Left lobe of liver (tissue), 2 donors: ENCODE results near the gene RSPRY1. TPM values are rescaled to one million over a fixed set of nuclear protein-coding genes. Genes with fewer than 3 reads are reported as not detected.

ENCODE experiments used
- ATAC-seq: fragments of 200-7000 bp; cut with Tn5 transposase; one replicate; pipeline ENCODE4 v1.9.1; 2020; ENCODE audit warnings: mild to moderate bottlenecking, moderate library complexity
- DNase-seq: peaks from one replicate; pipeline ENCODE4 v3.0.0-alpha.2; 2020; ENCODE audit warnings: low spot score
- total RNA-seq: library from RNA; stranded (reverse); gene quantifications from one replicate; pipeline ENCODE4 v1.2.1, GENCODE V29; 2021
- donor health status: DM: no; HTN: no; CAD: no; lungs with moderate emphysema.
- donor health status: DM: no; HTN: yes; CAD: no.

The RSPRY1 gene
- total RNA-seq, 1 donor from 2014 or later: 18.1 TPM

DNA sequence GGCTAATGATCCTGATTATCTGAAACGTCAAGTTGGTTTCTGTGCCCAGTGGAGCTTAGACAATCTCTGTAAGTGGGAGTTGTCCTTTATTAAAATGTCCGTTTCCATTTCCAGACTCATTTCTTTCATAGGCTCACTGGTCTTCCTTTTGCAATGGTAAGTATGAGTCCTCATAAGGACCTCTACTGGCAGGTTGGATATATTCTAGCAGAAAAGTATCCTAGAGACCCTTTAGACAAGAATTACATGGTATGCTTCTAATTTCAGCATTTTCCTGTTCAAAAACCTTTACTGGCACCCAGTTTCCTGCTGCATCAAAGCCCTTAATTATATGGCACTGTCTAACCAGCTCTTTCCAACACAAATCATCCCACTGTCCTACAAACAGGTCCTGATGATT, 30.8 kb downstream of the RSPRY1 start:
- DNase-seq (no peak), ATAC-seq (no peak)

DNA sequence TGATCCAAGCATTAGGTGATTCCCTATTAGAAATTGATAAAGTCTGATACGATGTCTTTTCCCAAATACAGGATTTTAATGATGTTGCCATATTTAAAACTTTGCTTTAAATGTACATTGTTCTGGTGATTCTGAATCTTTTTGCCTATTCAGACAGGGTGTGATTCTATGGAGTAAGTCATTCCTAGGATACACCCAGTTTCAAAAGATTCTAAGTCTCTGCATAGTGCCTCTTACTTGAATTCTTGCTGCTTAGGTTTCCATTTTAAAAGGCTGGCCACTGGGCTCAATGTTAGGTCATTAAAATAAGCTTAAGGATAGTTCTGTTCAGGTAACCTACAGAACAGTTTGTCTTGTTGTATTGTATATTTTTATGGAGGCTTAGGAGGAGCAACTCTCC, 36.9 kb downstream of the RSPRY1 start:
- DNase-seq (no peak), ATAC-seq (no peak)

DNA sequence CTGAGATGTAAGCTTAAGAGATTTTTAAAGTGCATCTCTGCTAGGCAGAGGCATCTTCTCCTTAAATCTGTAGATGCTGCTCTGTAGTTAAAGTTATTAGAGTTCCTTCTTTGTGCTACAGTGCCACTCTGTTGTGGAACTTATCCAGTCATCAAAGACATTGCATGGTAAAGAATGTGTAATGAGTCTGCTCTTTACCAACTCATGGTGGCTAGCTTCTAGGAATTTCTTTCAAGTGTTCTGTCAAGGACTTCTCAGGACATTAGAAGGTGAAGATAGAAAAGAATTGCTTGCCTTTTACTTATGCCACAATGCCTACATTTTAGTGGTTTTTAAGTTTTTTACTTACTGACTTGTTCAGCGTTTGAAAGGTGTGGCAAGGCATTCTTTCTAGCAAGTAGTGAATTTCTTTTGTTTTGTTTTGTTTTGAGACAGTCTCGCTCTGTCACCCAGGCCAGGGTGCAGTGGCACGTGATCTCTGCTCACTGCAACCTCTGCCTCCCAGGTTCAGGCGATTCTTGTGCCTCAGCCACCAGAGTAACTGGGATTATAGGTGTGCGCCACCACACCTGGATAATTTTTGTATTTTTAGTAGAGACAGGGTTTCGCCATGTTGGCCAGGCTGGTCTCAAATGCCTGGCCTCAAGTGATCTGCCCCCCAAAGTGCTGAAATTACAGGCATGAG, 38.7 kb downstream of the RSPRY1 start:
- no peak for DNase-seq
- ATAC-seq: no peak

DNA sequence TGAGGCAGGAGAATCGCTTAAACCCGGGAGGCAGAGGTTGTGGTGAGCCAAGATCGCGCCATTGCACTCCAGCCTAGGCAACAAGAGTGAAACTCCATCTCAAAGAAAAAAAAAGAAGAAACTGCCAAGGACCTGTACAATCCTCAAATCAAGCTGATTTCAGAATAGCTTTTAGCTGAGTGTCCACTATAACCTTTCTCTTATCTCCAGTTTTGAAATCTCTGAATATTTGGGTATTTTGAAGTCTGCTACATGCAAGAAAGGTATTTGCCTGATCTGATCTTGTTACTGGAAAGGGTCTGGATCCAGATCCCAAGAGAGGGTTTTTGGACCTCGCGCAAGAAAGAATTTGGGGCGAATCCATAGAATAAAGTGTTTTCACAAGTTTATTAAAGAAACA, 39.8 kb downstream of the RSPRY1 start:
- ATAC-seq (no peak), DNase-seq (no peak)

GRCh38 chr16:57226701-57227621, 40.8 kb downstream of the RSPRY1 start:
- no peak for ATAC-seq

GRCh38 chr16:57229079-57229478, 43.0 kb downstream of the RSPRY1 start:
- no peak for DNase-seq
- no peak for ATAC-seq

More at GRCh38 chr16:57226701-57227621, 40.8 kb downstream of the RSPRY1 start:
- no peak for DNase-seq

DNA sequence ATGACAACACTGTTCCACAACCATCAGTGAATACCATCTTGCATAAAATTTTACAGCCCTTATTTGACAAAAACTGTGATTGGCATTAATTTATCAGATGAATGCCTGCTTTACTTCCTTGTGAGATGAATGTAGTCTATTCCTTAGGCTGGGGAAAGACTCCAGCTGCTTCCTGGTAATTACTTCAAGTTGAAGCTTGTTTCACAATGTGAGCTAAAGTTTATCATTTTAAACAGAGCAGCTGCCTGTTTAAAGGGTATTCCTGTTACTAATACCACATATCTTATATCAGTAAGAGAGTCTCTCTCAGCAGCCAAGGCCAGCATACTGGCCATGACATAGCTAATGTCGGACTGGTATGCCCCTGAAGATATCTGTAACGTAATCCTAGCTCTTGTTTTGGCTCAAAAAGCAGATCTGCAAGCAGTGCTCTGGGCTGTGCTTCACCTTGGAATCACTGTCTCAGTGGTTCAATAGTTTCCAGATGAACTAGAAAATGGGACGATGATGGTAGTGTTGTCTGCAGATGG, 45.8 kb downstream of the RSPRY1 start:
- ATAC-seq (no peak), DNase-seq (no peak)

- ATAC-seq (no peak), DNase-seq (no peak)
Measured at GRCh38 chr16:57233944-57234706, 48.0 kb downstream of the RSPRY1 start.

- no peak for ATAC-seq
- no peak for DNase-seq
Measured at GRCh38 chr16:57234707-57235092, 48.6 kb downstream of the RSPRY1 start.

- ATAC-seq: no peak
- no peak for DNase-seq
Measured at GRCh38 chr16:57235128-57236021, 49.2 kb downstream of the RSPRY1 start.

- no peak for ATAC-seq
- DNase-seq: no peak
Measured at GRCh38 chr16:57236022-57236350, 49.9 kb downstream of the RSPRY1 start.

DNA sequence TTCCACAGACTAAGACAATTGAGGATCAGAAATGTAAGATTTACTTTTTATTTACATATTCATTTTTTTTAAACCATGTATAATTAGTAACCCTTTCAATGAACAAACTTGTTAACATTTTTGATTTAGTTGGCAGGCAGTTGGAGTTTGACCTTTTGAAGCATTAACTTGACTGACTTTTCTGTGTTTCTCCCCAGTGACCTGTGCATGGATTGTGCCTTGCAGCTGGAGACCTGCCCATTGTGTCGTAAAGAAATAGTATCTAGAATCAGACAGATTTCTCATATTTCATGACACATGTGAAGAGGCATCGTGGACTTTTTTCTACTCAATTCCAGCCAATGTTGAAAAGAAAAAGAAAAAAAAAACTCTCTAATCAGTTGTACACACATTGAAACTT, 52.6 kb downstream of the RSPRY1 start:
- ATAC-seq (peak; percentile 86), DNase-seq (no peak)

DNA sequence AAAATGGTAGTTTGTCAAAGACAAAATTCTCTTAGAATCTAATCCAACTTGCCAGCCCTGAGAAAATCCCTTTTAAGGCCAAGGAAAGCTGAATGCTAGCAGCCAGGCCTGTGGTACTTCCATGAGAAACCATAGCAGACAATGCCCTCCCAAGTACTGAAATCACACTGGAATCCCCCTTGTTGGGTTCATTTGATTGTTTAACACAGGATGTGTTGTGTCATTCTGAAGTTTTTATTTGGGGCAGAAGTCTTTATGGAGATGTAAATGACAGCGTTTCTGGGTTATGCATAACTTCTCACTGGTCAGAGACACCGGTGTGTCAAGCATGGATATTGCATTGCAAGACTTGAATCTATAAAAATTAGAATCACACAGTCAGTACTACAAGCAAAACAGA, 53.0 kb downstream of the RSPRY1 start:
- ATAC-seq (no peak), DNase-seq (no peak)

GRCh38 chr16:57240851-57241250, 54.7 kb downstream of the RSPRY1 start:
- ATAC-seq: no peak

DNA sequence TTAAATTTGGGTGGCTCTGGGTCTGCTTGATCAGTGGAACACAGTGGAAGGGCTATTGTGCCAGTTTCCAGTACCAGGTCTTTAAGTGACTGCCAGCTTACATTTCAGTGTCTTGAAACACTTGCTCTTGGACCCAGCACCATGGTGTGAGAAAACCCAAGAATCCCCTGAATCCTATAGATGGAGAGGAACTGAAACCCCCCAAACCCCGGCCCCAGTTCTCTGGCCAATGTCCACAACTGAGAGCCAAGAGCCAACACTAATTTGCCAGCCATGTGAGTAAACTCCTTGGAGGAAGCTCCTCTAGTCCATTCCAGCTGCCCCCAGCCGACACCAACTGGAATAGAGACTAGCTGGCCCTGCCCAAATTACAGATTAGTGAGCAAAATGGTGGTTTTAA, 56.5 kb downstream of the RSPRY1 start:
- DNase-seq (no peak), ATAC-seq (no peak)

More at GRCh38 chr16:57240851-57241250, 54.7 kb downstream of the RSPRY1 start:
- no peak for DNase-seq

DNA sequence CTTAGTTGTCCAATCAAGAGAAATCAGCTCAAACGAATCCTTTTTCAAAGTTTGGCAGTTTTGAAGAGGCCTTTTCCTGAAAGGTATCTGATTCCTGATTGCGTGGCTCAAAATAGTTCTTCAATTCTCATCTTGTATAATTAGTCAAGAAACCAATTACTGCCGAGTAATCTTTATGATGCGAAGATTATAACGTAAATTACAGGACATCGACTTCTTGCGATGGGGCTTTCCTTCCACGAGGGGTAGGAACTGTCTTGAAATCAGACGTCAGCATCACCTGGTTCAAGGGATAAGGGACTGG, 58.3 kb downstream of the RSPRY1 start:
- ATAC-seq: no peak

GRCh38 chr16:57244767-57245471, 58.8 kb downstream of the RSPRY1 start, which contains the start of gene ARL2BP:
Gene ARL2BP (plus strand): TSS chr16:57245259. CDS start chr16:57245368, 109 bp downstream.
- peak; percentile 94 for ATAC-seq
- peak; percentile 98 for DNase-seq

More for the DNA sequence above, 58.3 kb downstream of the RSPRY1 start:
- DNase-seq: no peak

DNA sequence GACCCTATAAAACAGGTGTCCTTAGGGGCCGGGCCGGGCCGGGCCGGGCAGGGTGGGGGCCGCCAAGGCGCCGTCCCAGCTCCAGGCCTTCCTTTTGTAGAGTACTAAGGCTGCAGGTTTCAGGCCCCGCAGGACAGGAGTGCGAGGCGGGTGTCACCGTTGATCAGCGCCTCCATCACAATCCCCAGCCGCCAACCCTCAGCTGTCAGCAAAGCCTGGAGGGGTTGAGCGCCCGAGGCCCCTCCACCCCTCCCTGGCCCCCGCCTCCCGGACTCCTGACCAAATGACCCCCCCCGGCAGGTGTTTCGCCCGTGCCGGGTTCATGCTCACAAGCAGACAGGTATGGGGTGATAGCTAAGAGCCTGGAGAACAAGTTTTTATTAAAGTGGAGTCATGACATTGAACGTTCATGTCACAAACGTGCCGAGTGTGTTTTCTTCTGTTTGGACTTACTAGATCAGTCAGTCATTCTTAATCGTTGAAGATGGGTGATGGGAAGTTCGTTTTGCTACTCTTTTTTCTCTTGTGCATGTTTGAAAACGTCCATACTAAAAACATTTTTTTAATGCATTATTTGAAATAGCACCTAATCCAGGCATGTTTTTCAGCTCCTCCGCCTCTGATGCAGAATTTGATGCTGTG, 59.5 kb downstream of the RSPRY1 start:
- ATAC-seq (peak; percentile 53), DNase-seq (peak; percentile 78)

DNA sequence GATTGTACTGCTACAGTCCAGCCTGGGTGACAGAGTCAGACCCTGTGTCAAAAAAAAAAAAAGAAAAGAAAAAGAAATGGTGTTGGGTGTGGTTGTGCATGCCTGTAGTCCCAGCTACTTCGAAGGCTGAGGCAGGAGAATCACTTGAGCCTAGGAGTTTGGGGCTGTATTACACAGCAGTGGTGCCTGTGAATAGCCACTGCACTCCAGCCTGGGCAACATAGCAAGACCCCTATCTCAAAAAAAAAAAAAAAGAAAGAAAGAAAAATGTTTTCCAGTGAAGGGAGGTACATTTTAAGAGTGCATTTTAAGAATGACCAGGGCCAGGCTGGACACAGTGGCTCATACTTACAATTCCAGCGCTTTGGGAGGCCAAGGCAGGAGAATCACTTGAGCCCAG, 65.2 kb downstream of the RSPRY1 start:
- DNase-seq (no peak), ATAC-seq (no peak)
